Daoy (cell line): ENCODE results near the gene HOXA13. TPM values are rescaled to one million over a fixed set of nuclear protein-coding genes. Genes with fewer than 3 reads are reported as not detected.

Experiments
- DNase-seq: peaks from one replicate; pipeline ENCODE4 v3.0.0-alpha.2; 2015; ENCODE audit warnings: low read depth
- total RNA-seq: library from RNA; depleted of rRNA; stranded (reverse); fragments of >200 nt; shearing (Covaris generic); gene quantifications from 2 replicates; pipeline ENCODE4 v1.2.3, GENCODE V29; 2014

HOXA13 gene
- total RNA-seq, 1 experiment from 2014 or later: 0.86 TPM

GRCh38 chr7:27170426-27171324, 29.2 kb downstream of the HOXA13 start:
- DNase-seq: no peak

GRCh38 chr7:27169658-27170425, 30.0 kb downstream of the HOXA13 start:
- no peak for DNase-seq

- no peak for DNase-seq
Measured at GRCh38 chr7:27168265-27168947, 31.5 kb downstream of the HOXA13 start.

- no peak for DNase-seq
Measured at GRCh38 chr7:27167916-27168264, 32.0 kb downstream of the HOXA13 start.

GRCh38 chr7:27166531-27167505, 33.1 kb downstream of the HOXA13 start:
- DNase-seq: no peak

GRCh38 chr7:27165996-27166530, 33.8 kb downstream of the HOXA13 start:
- no peak for DNase-seq

GRCh38 chr7:27165089-27165995, 34.5 kb downstream of the HOXA13 start, which contains the start of gene HOXA9:
HOXA9 (minus strand) TSS chr7:27165537; CDS start chr7:27165457, 80 bp downstream.
- no peak for DNase-seq

- no peak for DNase-seq
Measured at GRCh38 chr7:27164367-27165088, 35.4 kb downstream of the HOXA13 start.

- no peak for DNase-seq
Measured at GRCh38 chr7:27164045-27164366, 35.9 kb downstream of the HOXA13 start.

GRCh38 chr7:27163288-27164044, 36.4 kb downstream of the HOXA13 start:
- DNase-seq: no peak

GRCh38 chr7:27162561-27163287, 37.2 kb downstream of the HOXA13 start:
- no peak for DNase-seq

- DNase-seq: no peak
Measured at GRCh38 chr7:27161721-27162560, 38.0 kb downstream of the HOXA13 start.

GRCh38 chr7:27161214-27161720, 38.6 kb downstream of the HOXA13 start:
- no peak for DNase-seq

- peak; percentile 95 for DNase-seq
Measured at GRCh38 chr7:27160546-27161213, 39.2 kb downstream of the HOXA13 start.

- no peak for DNase-seq
Measured at GRCh38 chr7:27160145-27160545, 39.7 kb downstream of the HOXA13 start.
